Body of pancreas (tissue), 2 donors: Measurements from ENCODE around the gene PSTK. TPM values are rescaled to one million over a fixed set of nuclear protein-coding genes. Genes with fewer than 3 reads are reported as not detected.

Source experiments
- total RNA-seq, 2 donors: library from RNA; depleted of rRNA; stranded (reverse); fragments of >200 nt; gene quantifications; one replicate each; pipeline ENCODE4 v1.1.0, GENCODE V29; 2016

Gene PSTK
- total RNA-seq, 2 donors from 2014 or later = 1.6 to 1.8 TPM

Other genes with a start within 250 kb of the PSTK start
- 100 to 1,000 TPM; 225 to 837 TPM for gene CUZD1, start 134.5 kb upstream of the PSTK start, total RNA-seq
- gene FAM24B, start 100.8 kb upstream of the PSTK start, total RNA-seq = 1 to 10 TPM; 4.3 to 7.0 TPM
- gene FAM24A, start 69.8 kb upstream of the PSTK start, total RNA-seq = not detected
- 1 to 10 TPM; 1.6 to 4.7 TPM for gene C10orf88, start 26.2 kb upstream of the PSTK start, total RNA-seq
- gene IKZF5, start 28.4 kb downstream of the PSTK start, total RNA-seq = 10 to 100 TPM in 1 of 2 donors, 1 to 10 TPM in 1; 3.6 to 10.4 TPM
- 10 to 100 TPM; 13.8 to 21.8 TPM for gene ACADSB, start 28.6 kb downstream of the PSTK start, total RNA-seq
- gene HMX3, start 155.6 kb downstream of the PSTK start, total RNA-seq = not detected
- not detected for gene HMX2, start 167.7 kb downstream of the PSTK start, total RNA-seq
- 10 to 100 TPM; 39.4 to 51.1 TPM for gene BUB3, start 174.0 kb downstream of the PSTK start, total RNA-seq